Gastroesophageal sphincter (tissue), 4 donors: ENCODE results near the gene ANAPC2. TPM values are rescaled to one million over a fixed set of nuclear protein-coding genes. Genes with fewer than 3 reads are reported as not detected.

ENCODE experiments used
- ATAC-seq: fragments of 150-250 bp; one replicate; pipeline ENCODE4 v1.9.1; 2016; ENCODE audit warnings: mild to moderate bottlenecking, moderate library complexity
- H3K27ac ChIP-seq, 4 donors: fragments of 200-600 bp; sonication (generic) in 3 of 4; 1 replicate in 3 of 4; 2 replicates in 1 of 4; pipeline ENCODE4 v1.5.1; 2016 to 2019
- H3K27me3 ChIP-seq: fragments of 200-600 bp; sonication (generic); one replicate; pipeline ENCODE4 v1.5.1; 2019
- H3K36me3 ChIP-seq, 2 donors: fragments of 200-600 bp; sonication (generic); one replicate each; pipeline ENCODE4 v1.5.1; 2019; ENCODE audit warnings: control low read depth in 1 of 2
- H3K4me1 ChIP-seq, 3 donors: fragments of 200-600 bp; sonication (generic); 1 replicate in 2 of 3; 2 replicates in 1 of 3; pipeline ENCODE4 v1.5.1; 2016 to 2019; ENCODE audit warnings: control low read depth in 2 of 3
- H3K4me3 ChIP-seq, 2 donors: fragments of 200-600 bp; sonication (generic); one replicate each; pipeline ENCODE4 v1.5.1; 2019; ENCODE audit warnings: mild to moderate bottlenecking in 1 of 2, moderate library complexity in 1 of 2
- H3K9me3 ChIP-seq, 3 donors: fragments of 200-600 bp; sonication (generic); one replicate each; pipeline ENCODE4 v1.5.1; 2017 to 2019; ENCODE audit warnings: control low read depth in 2 of 3
- EP300 ChIP-seq: sonication (generic); formaldehyde crosslinking; IDR thresholded peaks from one replicate; pipeline ENCODE4 v1.6.1; 2017; ENCODE audit warnings: antibody characterized with exemption, mild to moderate bottlenecking
- POLR2A ChIP-seq, 2 donors: fragments of 450-650 bp; IDR thresholded peaks; one replicate each; pipeline ENCODE4 v1.6.1; 2017; ENCODE audit warnings: antibody characterized with exemption in 2 of 2, mild to moderate bottlenecking in 2 of 2, moderate library complexity in 1 of 2
- POLR2AphosphoS5 ChIP-seq: sonication (generic); formaldehyde crosslinking; IDR thresholded peaks from one replicate; pipeline ENCODE4 v1.6.1; 2017; ENCODE audit warnings: antibody characterized with exemption
- WGBS, 2 donors: methylation state at CpG; one replicate each; pipeline ENCODE4 v1.1.5; 2018; ENCODE audit warnings: low coverage in 1 of 2; 5-methylcytosine and 5-hydroxymethylcytosine counted together
- total RNA-seq, 4 donors: library from RNA; depleted of rRNA; stranded (reverse); fragments of >200 nt; gene quantifications; one replicate each; pipeline ENCODE4 v1.1.0, GENCODE V29; 2016
- TF ChIP-seq, protein P1 (sequence below), 4 experiments: fragments of 200-600 bp in 2 of 4; fragments of 450-650 bp in 2 of 4; sonication (generic) in 1 of 4; IDR thresholded peaks; one replicate each; pipeline ENCODE4 v1.5.1; 2017 to 2019; ENCODE audit warnings: antibody characterized with exemption in 4 of 4, mild to moderate bottlenecking in 2 of 4, moderate library complexity in 2 of 4

Gene ANAPC2
- total RNA-seq, 4 donors from 2014 or later = 11.9 to 32.1 (median 23.7) TPM

DNA sequence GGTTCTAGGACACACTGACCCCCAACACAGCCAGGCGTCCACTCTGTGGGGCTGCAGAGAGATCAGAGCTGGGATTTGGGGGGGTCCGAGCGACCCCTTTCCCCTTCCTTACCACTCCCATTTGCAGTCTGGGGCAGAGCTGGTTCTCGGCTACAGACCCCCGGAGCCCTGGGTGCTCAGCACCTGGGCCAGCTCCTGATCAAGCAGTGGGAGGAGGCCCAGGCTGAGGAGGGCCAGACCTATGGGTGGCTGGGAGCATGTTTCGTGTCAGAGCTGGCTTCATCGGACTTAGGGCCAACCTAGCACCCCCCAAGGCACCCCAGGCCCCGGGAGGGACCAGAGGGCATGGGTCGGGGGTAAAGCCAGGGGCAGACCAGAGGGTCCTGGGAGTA is 41.8 kb downstream of the ANAPC2 start:
- H3K27ac ChIP-seq = no peak overlapping the region
- H3K4me3 ChIP-seq = no peak overlapping the region
- no peaks in the 10 kb centered on the region for H3K9me3 ChIP-seq
- WGBS, 2 donors = no CpG with 5 or more reads among the region's 9 CpGs
- no peaks in the 10 kb centered on the region for H3K36me3 ChIP-seq
- no peak for ATAC-seq
- TF ChIP-seq, protein P1, sequence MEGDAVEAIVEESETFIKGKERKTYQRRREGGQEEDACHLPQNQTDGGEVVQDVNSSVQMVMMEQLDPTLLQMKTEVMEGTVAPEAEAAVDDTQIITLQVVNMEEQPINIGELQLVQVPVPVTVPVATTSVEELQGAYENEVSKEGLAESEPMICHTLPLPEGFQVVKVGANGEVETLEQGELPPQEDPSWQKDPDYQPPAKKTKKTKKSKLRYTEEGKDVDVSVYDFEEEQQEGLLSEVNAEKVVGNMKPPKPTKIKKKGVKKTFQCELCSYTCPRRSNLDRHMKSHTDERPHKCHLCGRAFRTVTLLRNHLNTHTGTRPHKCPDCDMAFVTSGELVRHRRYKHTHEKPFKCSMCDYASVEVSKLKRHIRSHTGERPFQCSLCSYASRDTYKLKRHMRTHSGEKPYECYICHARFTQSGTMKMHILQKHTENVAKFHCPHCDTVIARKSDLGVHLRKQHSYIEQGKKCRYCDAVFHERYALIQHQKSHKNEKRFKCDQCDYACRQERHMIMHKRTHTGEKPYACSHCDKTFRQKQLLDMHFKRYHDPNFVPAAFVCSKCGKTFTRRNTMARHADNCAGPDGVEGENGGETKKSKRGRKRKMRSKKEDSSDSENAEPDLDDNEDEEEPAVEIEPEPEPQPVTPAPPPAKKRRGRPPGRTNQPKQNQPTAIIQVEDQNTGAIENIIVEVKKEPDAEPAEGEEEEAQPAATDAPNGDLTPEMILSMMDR (IDR thresholded peaks at IDR 0.05) = no peak
- no peak for TF ChIP-seq POLR2AphosphoS5
- no peak for TF ChIP-seq EP300
- no peak for TF ChIP-seq POLR2A (IDR thresholded peaks at IDR 0.05)
- H3K27me3 ChIP-seq = peaks cover 94% of the 10 kb centered on the region
- H3K4me1 ChIP-seq = no peaks in the 10 kb centered on the region

DNA sequence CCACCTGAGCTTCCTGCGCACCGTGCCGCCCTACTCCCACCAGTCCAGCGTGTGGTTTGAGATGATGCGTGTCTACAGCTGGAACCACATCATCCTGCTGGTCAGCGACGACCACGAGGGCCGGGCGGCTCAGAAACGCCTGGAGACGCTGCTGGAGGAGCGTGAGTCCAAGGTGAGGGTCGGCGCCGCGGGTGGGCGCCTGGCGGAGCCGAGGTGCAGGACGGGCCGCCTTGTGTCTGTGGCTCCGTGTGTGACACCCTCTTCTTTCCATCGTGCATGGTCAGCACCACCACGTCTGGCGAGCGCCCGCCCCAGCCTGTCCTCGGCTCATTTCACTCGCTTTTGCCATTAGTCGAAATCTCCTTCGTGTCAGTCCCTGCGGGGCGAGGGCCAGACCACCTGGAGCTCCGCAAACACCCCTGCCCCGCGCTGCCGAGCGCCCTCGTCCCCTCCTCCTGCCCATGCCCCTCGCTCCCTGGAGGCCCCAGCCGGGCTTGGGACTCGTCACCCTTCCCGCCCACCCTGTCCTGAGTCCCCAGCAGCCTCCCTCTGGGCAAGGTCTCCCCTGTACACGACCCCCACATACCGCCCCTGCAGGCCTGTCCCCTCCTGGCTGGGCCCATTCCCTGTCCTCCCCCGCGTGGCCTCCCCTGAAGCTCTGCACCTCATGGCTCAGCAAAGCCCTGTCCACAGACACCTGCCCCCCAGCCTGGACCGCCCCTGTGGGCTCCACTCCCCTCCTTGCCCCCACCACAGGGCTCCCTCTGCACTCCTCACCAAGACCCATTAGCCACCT is 42.4 kb downstream of the ANAPC2 start:
- WGBS, 2 donors = 45 to 66% methylated on average over 11 to 16 of the region's 49 CpGs
- no peak for TF ChIP-seq POLR2A (IDR thresholded peaks at IDR 0.05)
- no peak overlapping the region for H3K4me3 ChIP-seq
- H3K27ac ChIP-seq = no peak overlapping the region
- ATAC-seq = no peak
- no peaks in the 10 kb centered on the region for H3K36me3 ChIP-seq
- no peaks in the 10 kb centered on the region for H3K9me3 ChIP-seq
- H3K4me1 ChIP-seq = no peaks in the 10 kb centered on the region
- H3K27me3 ChIP-seq = peaks cover 94% of the 10 kb centered on the region

DNA sequence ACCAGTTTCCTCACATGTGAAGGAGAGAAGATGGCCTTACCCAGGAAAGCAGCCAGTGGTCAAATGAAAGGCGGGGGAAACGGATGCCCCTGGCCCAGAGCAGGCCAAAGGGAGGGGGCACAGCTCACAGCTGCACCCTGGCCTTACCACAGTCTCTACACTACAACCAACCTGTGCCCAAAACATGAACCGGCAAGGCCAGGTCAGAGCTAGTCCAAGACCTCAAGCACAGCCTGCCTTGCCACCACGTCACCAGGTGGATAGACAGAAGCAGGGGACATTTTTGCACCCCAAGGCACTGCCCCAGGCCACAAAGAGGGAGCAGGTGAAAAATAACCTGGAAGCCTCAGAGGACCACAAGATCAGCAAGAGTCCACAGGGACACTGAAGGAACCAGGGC is 44.9 kb downstream of the ANAPC2 start:
- Histone ChIP-seq H3K4me3 (no peak overlapping the region), H3K9me3 (no peaks in the 10 kb centered on the region), H3K4me1 (peaks cover 0 to 12% (median 3%) of the 10 kb centered on the region in 3 donors), H3K27ac (no peak overlapping the region), H3K27me3 (peaks cover 94% of the 10 kb centered on the region), H3K36me3 (no peaks in the 10 kb centered on the region)
- ATAC-seq = no peak
- TF ChIP-seq, protein P1 (IDR thresholded peaks at IDR 0.05) = no peak
- no CpG with 5 or more reads among the region's 4 CpGs for WGBS, 2 donors

DNA sequence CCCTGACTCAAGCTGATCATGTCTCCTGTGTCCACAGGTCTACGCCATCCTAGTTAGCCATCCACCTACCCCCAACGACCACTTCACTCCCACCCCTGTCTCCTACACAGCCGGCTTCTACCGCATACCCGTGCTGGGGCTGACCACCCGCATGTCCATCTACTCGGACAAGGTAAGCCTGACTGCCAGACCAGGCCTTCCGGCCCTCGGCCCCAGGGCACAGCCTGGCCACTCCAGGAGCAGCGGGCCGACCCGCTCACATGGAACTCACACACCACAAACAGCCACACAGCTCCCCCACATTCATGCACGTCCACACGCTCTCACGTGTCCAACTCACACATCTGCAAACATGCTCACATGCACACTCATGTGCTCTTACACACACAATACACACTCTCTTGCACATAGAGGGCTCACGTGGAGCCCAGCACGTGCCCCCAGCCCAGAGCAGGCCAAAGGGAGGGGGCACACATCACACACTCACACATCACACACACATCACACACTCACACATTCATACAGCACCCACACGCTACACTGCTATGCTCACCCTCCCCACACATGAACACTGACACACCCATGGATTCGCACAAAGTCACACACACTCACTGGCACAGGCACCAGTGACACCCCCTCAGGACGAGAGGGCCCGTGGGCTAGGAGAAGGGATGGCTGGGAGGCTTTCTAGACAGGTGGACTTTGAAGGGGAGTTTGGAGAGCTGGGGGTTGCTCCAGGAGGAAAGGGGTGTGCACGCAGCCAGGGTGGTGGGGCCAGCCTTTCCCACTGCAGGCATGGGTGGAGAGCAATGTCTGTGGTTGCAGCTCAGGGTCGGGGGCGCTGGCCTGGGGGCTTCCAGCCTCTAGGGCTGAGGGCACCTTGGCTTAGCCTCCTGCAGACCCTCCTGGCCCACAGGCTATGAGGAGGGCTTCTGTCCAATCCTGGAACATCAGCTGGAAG is 46.1 kb downstream of the ANAPC2 start:
- H3K27ac ChIP-seq = no peak overlapping the region
- peaks cover 94% of the 10 kb centered on the region for H3K27me3 ChIP-seq

More for the DNA sequence above, 46.1 kb downstream of the ANAPC2 start:
- Histone ChIP-seq H3K4me1 (peaks cover 0 to 18% (median 3%) of the 10 kb centered on the region in 3 donors), H3K4me3 (no peak overlapping the region), H3K36me3 (no peaks in the 10 kb centered on the region), H3K9me3 (no peaks in the 10 kb centered on the region)
- WGBS, 2 donors = 65 to 94% methylated on average over 3 to 22 of the region's 24 CpGs
- ATAC-seq = no peak
- TF ChIP-seq POLR2AphosphoS5 (no peak), EP300 (no peak), POLR2A (IDR thresholded peaks at IDR 0.05) (no peak)
- TF ChIP-seq, protein P1 (IDR thresholded peaks at IDR 0.05) = no peak
